ENCODE measurements around the gene PRKN.

PRKN gene

DNA sequence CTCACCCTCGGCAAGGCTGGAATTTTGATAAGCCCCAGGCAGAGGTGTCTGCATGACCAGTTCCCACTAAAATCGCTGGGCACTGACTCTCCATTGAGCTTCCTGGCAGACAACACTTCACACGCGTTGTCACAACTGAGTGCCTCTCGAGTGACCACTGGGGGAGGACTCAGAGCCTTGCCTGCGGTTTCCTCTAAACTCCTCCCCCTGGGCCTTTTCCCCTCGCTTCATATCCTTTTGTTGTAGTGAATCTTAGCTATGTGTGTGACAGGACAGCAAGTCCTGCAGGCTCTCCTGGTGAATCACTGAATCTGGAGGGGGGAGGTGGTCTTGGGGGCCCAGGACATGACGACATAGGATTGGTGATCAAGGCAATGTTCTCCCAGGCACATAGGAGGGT is 670.8 kb downstream of the PRKN start:
- no peak overlapping the region for H3K4me3 ChIP-seq
- H3K27ac ChIP-seq: no peak overlapping the region

DNA sequence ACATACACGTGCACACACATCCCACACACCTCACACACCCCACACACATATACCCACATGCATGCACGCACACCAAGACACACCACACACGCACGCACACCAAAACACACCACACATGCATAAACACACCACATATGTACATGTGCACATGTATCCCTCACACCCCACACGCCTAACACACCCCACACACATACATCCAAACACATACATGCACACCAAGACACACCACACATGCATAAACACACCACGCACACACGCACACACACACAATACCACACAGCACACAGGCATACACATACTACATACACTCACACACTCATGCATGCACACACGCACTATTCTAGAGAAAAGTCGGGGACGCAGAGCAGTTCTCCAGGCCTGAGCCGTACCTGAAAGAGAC is 671.5 kb downstream of the PRKN start:
- H3K27ac ChIP-seq: no peak overlapping the region
- H3K4me3 ChIP-seq: no peak overlapping the region

DNA sequence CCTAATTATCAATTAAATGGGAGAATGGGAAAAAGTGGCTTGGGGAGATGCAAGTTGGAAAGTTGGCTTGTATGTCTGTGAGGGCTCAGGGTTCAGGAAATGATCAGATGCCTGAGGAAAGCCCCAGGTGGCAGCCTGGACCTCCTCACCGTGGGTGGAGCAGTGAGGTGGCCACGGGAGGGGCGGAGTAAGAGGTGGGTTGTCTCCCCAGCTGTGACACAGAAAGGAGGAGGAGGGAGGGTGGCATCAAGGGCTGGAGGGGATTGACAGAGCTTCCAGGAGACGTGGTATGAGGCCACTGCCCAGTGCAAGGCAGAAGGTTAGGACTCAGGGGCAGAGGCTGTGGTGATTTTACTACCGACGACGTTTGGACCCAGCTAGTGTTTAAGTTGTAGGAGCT is 672.2 kb downstream of the PRKN start:
- Histone ChIP-seq H3K27ac (no peak overlapping the region), H3K4me3 (no peak overlapping the region)

DNA sequence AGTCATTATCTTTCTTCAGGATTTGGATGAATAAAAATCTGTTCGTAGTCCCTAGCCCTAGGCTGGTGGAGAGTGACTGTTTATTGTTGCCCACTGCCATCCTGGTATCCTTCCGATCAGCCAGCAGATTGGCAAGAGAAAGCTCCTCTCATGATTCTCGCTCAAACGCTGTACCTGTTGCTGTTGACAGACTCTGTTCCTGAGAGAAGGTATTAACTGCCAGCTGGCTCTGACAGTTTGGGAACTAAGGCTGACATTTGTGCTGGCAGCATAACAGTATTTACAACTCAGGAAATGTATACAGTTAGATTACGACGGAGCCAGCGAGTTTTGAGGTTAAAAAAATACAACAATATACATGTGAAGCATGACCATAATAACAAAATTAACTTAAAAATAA is 674.5 kb downstream of the PRKN start:
- no peak overlapping the region for H3K27ac ChIP-seq
- no peak overlapping the region for H3K4me3 ChIP-seq

DNA sequence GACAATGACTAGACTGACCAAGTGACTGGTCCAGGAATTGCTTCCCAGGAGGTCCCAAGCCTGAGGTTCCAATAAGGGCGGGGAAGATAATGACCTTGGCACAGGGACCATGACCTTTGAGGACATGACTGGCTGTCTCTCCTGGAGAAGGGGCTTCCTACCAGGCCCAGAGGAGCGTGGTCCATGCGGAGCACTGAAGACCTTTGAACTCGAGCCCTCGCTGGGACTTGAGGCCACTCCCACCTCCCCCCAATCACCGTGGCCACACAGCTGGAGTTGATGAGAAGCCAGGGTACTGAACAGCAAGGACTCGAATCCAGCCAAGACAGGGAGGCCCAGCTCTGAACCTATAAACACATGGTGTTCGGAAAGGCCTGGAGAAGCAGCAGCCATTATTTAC is 677.0 kb downstream of the PRKN start:
- Histone ChIP-seq H3K27ac (no peak overlapping the region), H3K4me3 (no peak overlapping the region)

DNA sequence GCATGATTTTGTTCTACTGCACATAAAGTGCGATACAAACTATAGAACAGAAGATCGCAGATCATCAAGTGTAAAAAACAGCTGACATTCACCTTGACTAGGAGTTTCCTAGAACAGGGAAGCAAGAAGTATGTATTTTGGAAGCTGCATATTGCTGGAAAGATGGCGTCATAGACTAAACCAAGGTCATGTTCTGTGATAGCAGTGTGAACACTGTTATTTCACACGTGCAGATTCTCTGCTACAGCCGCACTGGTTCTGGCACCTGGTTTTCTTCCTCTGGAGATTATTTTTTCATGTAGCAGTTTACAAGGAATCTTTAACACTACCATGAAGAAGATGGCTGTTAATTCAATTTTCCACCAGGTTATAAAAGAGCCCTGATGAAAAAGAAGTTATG is 681.2 kb downstream of the PRKN start:
- Histone ChIP-seq H3K27ac (no peak overlapping the region), H3K4me3 (no peak overlapping the region)

DNA sequence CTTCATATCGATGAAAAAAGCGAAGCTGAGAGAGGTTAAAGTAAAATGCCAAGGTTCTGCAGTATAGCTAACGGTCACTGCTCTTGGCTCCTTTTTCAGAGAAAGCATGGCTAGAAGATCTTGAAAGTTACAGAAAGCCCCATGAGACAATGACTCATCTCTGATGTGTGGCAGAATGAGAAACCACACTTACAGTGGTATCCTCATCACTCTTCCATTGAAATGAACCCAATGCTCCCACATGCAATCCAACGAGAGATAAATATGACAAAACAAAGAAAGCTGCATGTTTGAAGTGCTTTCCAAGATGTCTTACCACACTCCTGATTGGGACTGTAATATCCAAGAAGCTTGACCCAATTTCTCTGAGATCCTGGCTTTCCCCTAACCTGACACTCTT is 694.9 kb downstream of the PRKN start:
- no peak overlapping the region for H3K27ac ChIP-seq

DNA sequence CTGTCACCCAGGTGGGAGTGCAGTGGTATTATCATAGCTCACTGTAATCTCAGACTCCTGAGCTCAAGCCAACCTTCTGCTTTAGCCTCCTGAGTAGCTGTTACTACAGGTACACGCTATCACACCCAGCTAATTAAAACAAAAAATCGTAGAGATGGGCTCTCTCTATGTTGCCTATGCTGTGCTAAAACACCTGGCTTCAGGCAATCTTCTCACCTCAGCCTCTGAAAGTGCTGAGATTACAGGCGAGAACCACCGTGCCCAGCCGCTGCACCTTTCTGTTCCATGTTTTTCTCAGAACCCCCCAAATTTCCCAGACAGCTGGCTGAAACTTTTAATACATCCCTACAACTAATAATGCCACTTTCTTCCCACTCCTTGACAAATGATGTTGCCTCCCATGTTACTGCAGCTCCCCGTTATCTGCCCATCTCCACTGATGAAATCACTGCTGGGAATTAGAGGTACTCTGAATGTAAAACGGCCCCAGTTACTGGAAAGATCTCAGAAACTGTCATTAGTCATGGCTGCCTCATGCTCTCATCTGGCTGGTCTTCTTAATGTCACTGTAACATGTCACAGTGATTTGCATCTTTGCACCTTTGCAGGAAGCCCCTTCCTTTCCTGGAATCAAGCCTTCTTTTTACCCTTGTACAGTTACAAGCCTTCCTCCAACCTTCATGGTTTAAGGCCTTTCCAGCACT is 697.5 kb downstream of the PRKN start:
- H3K4me3 ChIP-seq: no peak overlapping the region
- H3K27ac ChIP-seq: no peak overlapping the region

More for the DNA sequence above, 694.9 kb downstream of the PRKN start:
- H3K4me3 ChIP-seq: no peak overlapping the region

DNA sequence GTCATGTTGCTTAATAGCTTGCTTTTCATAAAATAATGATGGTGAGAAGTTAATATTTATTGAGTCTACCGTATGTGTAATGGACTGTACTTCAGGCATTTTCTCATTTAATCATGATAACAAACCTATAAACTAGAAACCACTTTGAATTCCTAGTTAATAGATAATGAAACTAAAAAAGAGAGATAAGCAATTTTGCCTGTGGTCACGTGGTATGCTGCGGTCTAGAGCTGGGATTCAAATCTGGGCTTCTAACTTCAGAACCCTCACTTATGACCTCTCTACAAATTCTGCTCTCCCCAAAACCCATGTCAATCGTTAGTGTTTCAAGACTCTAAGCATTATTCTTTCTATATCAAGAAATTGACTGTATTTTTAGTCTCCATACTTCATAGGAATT is 700.7 kb downstream of the PRKN start:
- Histone ChIP-seq H3K27ac (no peak overlapping the region), H3K4me3 (no peak overlapping the region)

DNA sequence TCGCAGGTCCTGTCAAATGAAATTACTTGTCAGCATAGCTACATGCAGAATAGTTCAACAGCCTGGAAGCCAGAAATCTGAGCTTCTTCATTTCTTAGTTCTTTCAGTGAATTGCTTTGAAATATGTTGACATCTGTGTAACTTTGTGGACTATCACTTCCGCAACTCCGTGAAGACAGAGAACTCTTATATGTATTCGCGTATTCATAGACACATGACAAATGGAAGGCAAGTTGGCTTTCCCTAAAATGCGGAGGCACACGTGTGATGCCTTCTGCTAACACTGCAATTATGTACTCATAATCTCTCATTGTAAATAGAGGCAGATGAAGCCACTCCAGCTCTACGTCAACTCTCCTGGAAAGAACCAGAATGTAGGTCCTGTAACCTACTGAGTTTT is 701.5 kb downstream of the PRKN start:
- H3K4me3 ChIP-seq: no peak overlapping the region
- H3K27ac ChIP-seq: no peak overlapping the region

DNA sequence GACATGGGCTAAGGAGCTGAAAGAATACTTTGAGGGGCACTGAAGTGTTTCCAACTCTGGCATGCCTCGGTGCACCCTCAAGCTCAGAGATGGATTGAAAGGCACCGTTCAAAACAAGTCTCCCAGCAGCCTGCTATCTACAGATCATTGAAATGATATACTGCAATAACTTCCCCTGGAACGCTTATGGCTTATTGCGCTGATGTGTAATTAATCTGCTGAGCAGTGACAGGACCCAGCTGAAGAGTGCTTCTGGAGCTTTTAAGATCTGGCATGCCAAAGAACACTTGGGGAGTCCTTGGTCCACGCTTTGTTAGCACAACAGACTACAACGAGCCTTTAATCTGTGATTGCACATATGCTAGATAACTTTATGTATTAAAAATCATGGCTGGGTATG is 708.2 kb downstream of the PRKN start:
- H3K4me3 ChIP-seq: no peak overlapping the region
- no peak overlapping the region for H3K27ac ChIP-seq

DNA sequence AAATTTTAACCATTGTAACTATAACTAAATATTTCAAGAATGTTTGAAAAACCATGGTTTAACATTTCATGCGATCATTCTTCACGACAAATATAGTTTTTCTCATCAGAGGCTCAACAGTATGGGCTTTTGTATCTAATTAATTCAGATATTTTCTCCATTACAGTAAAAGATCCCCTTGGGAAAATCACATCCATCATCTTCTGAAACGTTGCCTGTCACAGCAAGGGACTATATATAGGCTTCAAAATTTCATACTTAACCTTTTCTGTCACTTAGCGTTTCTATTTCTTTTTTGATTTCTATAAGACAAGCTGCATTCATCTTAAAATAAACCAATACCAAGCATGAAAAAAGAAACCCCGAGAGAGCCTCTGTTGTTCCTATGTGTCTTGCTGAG is 710.0 kb downstream of the PRKN start:
- Histone ChIP-seq H3K4me3 (no peak overlapping the region), H3K27ac (no peak overlapping the region)

DNA sequence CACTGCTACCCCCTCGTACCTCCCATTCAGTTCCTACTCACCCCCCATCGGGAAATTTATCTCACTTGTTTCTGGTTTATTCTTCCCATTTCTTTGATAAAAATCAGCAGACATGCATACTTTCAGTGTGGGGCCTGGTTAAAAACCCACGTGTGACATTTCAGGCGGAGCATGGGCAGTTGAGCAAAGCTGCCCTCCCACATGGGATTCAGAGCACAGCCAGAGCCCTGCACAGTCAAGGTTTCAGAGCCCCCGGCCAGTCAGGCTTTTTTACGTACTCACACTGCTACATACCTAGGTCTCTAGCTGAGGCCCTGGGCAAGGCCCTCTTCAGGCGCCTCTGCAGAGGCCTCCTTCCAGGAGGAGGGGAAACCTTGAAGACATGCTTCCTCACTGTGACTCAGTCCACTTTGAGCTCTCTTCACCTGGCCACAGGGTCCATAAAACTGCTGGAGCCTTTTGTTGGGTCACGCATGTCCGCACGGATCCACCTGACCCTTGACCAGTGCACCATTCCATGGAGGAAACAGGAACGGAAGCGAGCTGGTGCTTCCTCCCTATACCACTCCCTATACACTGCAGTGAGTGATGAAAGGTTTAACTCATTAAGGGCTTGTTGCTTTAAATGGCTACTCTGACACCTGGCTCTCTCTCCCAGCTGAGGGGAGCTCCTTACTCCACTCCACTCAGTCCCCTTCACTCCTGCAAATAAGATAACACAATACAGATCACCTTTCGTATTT is 713.3 kb downstream of the PRKN start:
- H3K4me3 ChIP-seq: no peak overlapping the region
- H3K27ac ChIP-seq: no peak overlapping the region

DNA sequence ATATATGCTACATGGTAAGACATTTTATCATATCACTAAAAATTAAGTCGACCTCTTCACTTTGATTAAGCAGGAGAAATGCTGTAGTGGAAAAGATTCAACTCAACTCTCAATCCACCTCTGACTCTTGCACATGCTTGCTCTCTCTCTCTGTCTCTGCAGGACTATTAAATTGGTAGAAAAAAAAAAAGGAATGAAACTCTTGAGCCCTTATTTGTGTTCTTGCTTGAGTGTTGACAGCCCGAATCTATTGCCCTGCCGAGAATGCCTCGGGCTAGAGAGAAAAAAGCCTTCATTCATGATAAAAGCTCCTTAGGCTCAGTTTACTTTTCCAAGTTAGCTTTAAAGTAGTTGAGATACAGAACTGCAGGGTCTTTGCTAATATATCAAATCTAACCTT is 722.2 kb downstream of the PRKN start:
- no peak overlapping the region for H3K4me3 ChIP-seq
- no peak overlapping the region for H3K27ac ChIP-seq

DNA sequence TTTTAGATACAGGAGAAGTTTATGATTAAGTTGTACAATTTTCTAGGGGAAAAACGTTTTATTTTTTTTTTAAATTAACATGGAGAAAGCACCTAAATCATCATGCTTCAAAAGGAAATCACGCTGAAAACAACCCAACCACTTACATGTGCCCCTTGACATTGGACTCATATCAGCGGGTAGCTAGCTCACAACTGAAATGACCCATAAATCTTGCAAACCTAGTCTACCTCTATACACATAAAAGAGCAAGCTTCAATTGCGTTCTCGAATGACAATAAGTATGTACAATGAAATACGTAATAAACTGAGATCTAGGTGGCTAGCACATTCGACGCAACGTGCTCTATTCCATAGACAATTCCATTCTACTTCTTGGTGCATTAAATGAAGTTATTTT is 730.8 kb downstream of the PRKN start:
- Histone ChIP-seq H3K27ac (no peak overlapping the region), H3K4me3 (no peak overlapping the region)

DNA sequence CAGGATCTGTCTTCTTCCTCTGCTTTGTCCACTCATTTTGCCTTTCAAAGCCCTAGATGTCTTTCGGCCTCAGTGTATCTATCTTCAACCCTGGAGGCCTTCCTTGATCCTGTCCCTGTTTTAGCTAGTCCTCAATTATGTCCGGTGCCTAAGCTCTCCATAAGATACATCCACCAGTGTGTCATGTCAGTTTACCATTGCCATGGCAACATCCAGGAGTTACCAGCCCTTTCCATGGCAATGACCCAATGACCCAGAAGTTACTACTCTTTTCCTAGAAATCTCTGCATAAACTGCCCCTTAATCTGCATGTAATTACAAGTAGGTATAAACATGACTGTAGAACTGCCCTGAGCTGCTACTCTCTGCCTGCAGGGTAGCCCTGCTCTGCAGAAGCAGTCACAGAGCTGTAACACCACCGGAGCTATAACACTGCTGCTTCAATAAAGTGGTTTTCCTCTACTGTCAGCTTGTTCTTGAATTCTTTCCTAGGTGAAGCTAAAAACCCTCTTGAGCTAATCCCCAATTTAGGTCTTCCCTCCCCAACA is 741.6 kb downstream of the PRKN start:
- H3K27ac ChIP-seq: no peak overlapping the region

DNA sequence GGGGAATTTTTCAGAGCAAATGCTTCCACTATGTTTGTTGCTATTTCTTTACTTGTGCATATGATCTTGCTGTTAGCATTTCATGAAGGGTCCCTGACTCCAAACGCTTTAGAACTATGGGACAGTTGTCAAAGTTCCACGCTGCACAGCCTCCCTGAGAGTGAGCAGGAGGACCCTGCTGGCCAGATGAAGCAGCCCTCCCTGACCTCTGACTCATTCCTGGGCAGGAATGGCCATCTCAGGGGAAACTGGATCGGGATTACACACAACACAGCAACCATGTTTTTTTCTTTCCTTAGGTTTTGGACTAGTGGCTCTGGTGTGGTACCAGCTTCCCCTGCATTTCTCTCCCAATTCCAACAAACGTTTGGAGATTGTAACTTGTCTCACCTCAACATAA is 742.9 kb downstream of the PRKN start:
- no peak overlapping the region for H3K27ac ChIP-seq
- no peak overlapping the region for H3K4me3 ChIP-seq

More for the DNA sequence above, 741.6 kb downstream of the PRKN start:
- no peak overlapping the region for H3K4me3 ChIP-seq

DNA sequence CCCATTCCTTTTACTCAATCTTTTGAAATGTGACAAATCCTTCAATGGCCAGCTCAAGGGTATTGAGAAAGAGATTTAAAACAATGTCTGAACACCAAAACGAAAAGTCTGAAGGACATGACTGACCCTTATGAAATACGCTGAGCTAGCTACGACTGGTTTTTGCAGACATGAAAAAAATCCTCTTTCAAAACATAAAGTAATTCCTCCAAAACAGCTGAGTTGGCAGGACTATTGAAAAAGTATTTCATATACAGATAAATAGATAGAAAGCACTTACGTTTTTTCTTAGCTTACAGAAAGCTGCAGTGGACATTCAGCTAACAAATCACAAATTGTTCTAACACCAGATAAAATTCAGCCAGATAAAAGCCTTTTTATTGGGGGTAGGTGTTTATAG is 751.0 kb downstream of the PRKN start:
- Histone ChIP-seq H3K27ac (no peak overlapping the region), H3K4me3 (no peak overlapping the region)

DNA sequence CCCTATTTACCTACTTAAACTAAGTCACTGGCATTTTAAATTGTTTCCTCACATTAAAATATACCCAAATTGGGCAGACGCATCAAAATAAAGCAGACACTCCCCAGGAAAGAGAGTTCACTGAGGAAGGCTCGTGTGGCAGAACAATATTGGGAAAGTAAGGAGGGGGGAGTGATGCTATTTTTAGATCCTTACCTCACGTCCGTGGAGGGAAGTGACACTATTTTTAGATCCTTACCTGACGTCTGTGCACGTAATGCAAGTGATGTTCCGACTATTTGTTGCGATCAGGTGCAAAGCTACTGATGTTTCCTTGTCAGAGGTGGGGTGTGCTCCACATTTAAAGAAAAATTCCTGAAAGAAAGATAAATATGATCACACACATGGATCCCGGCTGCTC is 754.5 kb downstream of the PRKN start:
- H3K27ac ChIP-seq: no peak overlapping the region
- no peak overlapping the region for H3K4me3 ChIP-seq

DNA sequence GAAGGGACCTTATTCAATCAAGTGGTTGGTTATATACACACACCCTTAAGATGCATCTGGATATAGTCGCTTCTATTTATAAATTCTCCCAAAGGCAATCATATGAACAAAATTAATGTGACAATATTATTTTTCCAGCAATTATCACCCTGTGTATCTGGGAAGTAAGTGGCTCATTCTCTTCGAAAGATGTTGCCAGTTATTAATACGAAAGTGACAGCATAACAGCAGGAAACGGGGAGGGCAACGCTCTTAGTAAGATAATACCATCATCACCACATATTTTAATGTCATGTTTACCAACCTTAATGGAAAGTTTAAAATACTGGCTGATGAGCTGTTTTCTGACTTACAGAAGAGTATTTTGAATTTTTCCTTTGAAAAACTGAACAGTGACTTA is 756.5 kb downstream of the PRKN start:
- H3K27ac ChIP-seq: no peak overlapping the region
- H3K4me3 ChIP-seq: no peak overlapping the region

DNA sequence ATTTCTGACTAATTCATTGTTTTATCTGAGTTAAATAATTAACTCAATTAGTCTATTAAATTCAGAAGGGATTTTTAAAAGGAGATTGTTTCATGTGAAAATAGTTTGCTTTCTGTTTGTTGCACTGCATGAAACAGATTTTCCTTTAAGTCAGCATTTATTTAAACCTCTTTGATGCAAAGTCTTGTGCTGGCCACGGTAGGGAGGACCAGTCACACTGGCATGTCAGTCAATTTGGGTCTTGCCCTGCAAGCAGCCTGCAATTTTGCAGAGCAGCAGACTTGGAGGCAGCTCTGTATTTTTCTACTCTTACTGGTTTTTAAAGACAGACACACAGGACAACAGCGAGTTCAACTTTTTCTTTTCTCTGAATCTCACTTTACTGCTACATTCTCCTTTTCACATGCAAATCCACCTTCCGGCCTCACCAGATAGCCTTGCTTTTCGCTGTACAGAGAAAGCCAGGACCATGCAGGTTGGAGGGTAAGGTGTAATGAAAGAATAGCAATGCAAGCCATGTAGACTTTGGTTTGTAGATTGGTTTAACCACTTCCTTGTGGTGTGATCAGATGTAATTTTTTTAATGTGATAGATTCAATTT is 763.8 kb downstream of the PRKN start:
- H3K27ac ChIP-seq: no peak overlapping the region
- no peak overlapping the region for H3K4me3 ChIP-seq
